ENCODE data around the gene LRP3.
"Not testable (repeated sequence)": the region's sequence is repeated elsewhere in the genome, so short reads cannot be mapped to it uniquely, and the experiment has no call there.

LRP3 gene

GRCh38 chr19:33193865-33194362, at the start of gene LRP3:
LRP3 (plus strand) TSS chr19:33194330; CDS start chr19:33194786, 456 bp downstream.
- Mint-ChIP-seq H3K4me1 (no peaks in the 10 kb centered on the region), H3K27me3 (peaks cover 33% of the 10 kb centered on the region), H3K9me3 (no peaks in the 10 kb centered on the region), H3K36me3 (ENCODE audit: low read depth) (no peaks in the 10 kb centered on the region), H3K4me3 (peak within 1 kb of the TSS; percentile 45), H3K27ac (no peak within 1 kb of the TSS)
- no peak for ATAC-seq
- no peak for DNase-seq

DNA sequence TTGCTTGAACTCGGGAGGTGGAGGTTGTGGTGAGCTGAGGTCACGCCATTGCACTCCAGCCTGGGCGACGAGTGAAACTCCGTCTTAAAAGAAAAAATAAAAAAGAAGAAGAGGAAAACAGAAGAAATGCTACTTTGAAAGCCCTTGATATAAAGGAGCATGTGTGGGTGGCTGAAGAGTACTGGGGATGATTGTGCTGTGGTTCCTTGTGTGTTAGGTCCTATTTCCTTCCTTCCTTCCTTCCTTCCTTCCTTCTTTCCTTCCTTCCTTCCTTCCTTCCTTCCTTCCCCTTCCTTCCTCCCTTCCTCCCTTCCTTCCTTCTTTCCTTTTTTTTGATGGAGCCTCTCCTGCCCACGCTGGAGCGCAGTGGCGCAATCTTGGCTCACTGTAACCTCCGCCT, 47.9 kb upstream of the LRP3 start:
- H3K9me3 Mint-ChIP-seq: no peaks in the 10 kb centered on the region
- peaks cover 3% of the 10 kb centered on the region for H3K27me3 Mint-ChIP-seq
- H3K27ac Mint-ChIP-seq: no peak overlapping the region
- H3K36me3 Mint-ChIP-seq (ENCODE audit: low read depth): no peaks in the 10 kb centered on the region
- ATAC-seq (no peak), DNase-seq (no peak)
- H3K4me3 Mint-ChIP-seq: no peak overlapping the region
- peaks cover 4% of the 10 kb centered on the region for H3K4me1 Mint-ChIP-seq

DNA sequence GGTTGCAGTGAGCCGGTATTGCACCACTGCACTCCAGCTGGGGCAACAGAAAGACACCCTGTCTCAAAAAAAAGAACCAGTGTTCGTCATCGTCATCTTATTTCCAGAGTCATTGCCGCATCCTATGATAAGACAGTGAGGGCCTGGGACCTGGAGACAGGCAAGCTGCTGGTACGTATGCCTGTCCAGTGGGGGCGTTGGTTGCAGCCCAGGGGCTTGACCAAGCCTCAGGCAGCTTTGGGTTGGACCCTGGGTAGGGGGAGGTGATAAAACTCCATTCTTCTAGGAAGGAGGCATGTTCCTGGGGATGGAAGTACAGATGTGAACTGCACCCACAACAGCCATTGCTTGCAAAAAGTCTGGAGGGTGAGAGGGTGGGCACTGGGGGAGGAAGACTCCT, 46.6 kb upstream of the LRP3 start:
- no peak overlapping the region for H3K27ac Mint-ChIP-seq
- H3K4me1 Mint-ChIP-seq: peaks cover 4% of the 10 kb centered on the region
- H3K27me3 Mint-ChIP-seq: peaks cover 3% of the 10 kb centered on the region
- DNase-seq: no peak
- no peaks in the 10 kb centered on the region for H3K36me3 Mint-ChIP-seq (ENCODE audit: low read depth)
- H3K9me3 Mint-ChIP-seq: no peaks in the 10 kb centered on the region
- no peak for ATAC-seq
- no peak overlapping the region for H3K4me3 Mint-ChIP-seq

GRCh38 chr19:33150852-33151518, 43.1 kb upstream of the LRP3 start:
- no peaks in the 10 kb centered on the region for H3K36me3 Mint-ChIP-seq (ENCODE audit: low read depth)
- H3K9me3 Mint-ChIP-seq: no peaks in the 10 kb centered on the region
- ATAC-seq (no peak), DNase-seq (no peak)
- no peak overlapping the region for H3K27ac Mint-ChIP-seq
- H3K4me1 Mint-ChIP-seq: no peaks in the 10 kb centered on the region
- no peaks in the 10 kb centered on the region for H3K27me3 Mint-ChIP-seq
- no peak overlapping the region for H3K4me3 Mint-ChIP-seq

DNA sequence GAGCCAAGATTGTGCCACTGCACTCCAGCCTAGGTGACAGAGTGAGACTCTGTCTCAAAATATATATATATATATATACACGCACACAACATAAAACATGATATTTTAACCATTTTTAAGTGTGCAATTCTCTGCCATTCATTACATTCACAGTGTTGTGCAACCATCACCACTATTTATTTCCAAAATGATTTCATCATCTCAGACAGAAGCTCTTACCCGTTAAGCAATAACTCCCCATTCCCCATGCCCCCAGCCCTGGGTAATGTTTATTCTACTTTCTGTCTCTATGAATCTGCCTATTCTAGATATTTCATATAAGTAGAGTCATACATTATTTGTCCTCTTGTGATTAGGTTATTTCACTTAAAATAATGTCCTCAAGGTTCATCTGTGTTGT, 42.0 kb upstream of the LRP3 start:
- no peak for DNase-seq
- Mint-ChIP-seq H3K4me3 (no peak overlapping the region), H3K27me3 (no peaks in the 10 kb centered on the region), H3K4me1 (no peaks in the 10 kb centered on the region), H3K9me3 (no peaks in the 10 kb centered on the region), H3K27ac (no peak overlapping the region), H3K36me3 (ENCODE audit: low read depth) (no peaks in the 10 kb centered on the region)
- no peak for ATAC-seq

DNA sequence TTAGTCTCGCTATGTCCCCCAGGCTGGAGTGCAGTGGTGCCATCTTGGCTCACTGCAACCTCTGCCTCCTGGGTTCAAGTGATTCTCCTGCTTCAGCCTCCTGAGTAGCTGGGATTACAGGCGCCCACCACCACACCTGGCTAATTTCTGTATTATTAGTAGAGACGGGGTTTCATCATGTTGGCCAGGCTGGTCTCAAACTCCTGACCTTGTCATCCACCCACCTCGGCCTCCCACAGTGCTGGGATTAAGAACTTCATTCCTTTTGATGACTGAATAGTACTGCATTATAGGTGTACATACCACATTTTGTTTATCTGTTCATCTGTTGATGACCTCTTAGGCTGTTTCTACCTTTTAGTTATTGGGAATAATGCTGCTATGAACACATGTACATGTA, 41.5 kb upstream of the LRP3 start:
- H3K36me3 Mint-ChIP-seq (ENCODE audit: low read depth); H3K27ac Mint-ChIP-seq; H3K9me3 Mint-ChIP-seq; DNase-seq; ATAC-seq; H3K4me1 Mint-ChIP-seq; H3K4me3 Mint-ChIP-seq; H3K27me3 Mint-ChIP-seq: not testable (repeated sequence)

GRCh38 chr19:33154313-33154712, 39.8 kb upstream of the LRP3 start:
- H3K27ac Mint-ChIP-seq; H3K36me3 Mint-ChIP-seq (ENCODE audit: low read depth); H3K4me1 Mint-ChIP-seq; ATAC-seq; H3K4me3 Mint-ChIP-seq; H3K9me3 Mint-ChIP-seq; DNase-seq; H3K27me3 Mint-ChIP-seq: not testable (repeated sequence)

GRCh38 chr19:33156334-33156733, 37.8 kb upstream of the LRP3 start:
- H3K27ac Mint-ChIP-seq: no peak overlapping the region
- H3K27me3 Mint-ChIP-seq: no peaks in the 10 kb centered on the region
- no peak for ATAC-seq
- H3K36me3 Mint-ChIP-seq (ENCODE audit: low read depth): no peaks in the 10 kb centered on the region
- H3K4me3 Mint-ChIP-seq: no peak overlapping the region
- H3K9me3 Mint-ChIP-seq: no peaks in the 10 kb centered on the region
- DNase-seq: no peak
- peaks cover 27% of the 10 kb centered on the region for H3K4me1 Mint-ChIP-seq

- Mint-ChIP-seq H3K27me3 (no peaks in the 10 kb centered on the region), H3K4me3 (no peak overlapping the region), H3K27ac (no peak overlapping the region), H3K9me3 (no peaks in the 10 kb centered on the region), H3K4me1 (peaks cover 32% of the 10 kb centered on the region), H3K36me3 (ENCODE audit: low read depth) (no peaks in the 10 kb centered on the region)
- DNase-seq: no peak
- ATAC-seq: no peak
Observed at GRCh38 chr19:33157906-33158305, 36.2 kb upstream of the LRP3 start.

DNA sequence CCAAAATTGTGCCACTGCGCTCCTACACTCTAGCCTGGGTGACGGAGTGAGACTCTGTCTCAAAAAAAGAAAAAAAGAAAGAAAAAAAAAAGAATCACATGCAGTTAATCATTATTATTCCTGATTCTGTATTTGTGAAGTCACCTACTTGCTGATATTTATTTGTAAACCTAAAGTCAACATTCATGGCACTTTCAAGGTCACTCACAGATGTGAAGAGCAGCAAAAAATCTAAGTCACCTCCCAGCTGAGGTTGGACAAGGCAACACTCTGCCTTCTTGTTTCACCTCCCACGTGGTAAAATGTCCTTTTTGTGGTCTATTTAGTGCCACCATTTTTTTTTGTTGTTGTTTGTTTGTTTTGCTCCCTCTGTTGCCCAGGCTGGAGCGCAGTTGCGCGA, 35.8 kb upstream of the LRP3 start:
- Mint-ChIP-seq H3K4me1 (peaks cover 32% of the 10 kb centered on the region), H3K4me3 (no peak overlapping the region), H3K9me3 (no peaks in the 10 kb centered on the region), H3K27ac (no peak overlapping the region), H3K27me3 (no peaks in the 10 kb centered on the region), H3K36me3 (ENCODE audit: low read depth) (no peaks in the 10 kb centered on the region)
- DNase-seq: no peak
- ATAC-seq: no peak

- ATAC-seq (no peak), DNase-seq (no peak)
- H3K4me3 Mint-ChIP-seq: no peak overlapping the region
- no peaks in the 10 kb centered on the region for H3K36me3 Mint-ChIP-seq (ENCODE audit: low read depth)
- no peaks in the 10 kb centered on the region for H3K9me3 Mint-ChIP-seq
- H3K27ac Mint-ChIP-seq: no peak overlapping the region
- H3K4me1 Mint-ChIP-seq: peaks cover 32% of the 10 kb centered on the region
- H3K27me3 Mint-ChIP-seq: no peaks in the 10 kb centered on the region
Observed at GRCh38 chr19:33159149-33159548, 35.0 kb upstream of the LRP3 start.

GRCh38 chr19:33159893-33160292, 34.2 kb upstream of the LRP3 start:
- ATAC-seq: no peak
- H3K4me1 Mint-ChIP-seq: peaks cover 32% of the 10 kb centered on the region
- DNase-seq: no peak
- no peaks in the 10 kb centered on the region for H3K36me3 Mint-ChIP-seq (ENCODE audit: low read depth)
- no peak overlapping the region for H3K4me3 Mint-ChIP-seq
- H3K27ac Mint-ChIP-seq: peak overlapping the region; percentile 65
- no peaks in the 10 kb centered on the region for H3K27me3 Mint-ChIP-seq
- no peaks in the 10 kb centered on the region for H3K9me3 Mint-ChIP-seq

- Mint-ChIP-seq H3K27ac (peak overlapping the region; percentile 18), H3K4me1 (peaks cover 32% of the 10 kb centered on the region), H3K36me3 (ENCODE audit: low read depth) (no peaks in the 10 kb centered on the region), H3K27me3 (no peaks in the 10 kb centered on the region), H3K9me3 (no peaks in the 10 kb centered on the region), H3K4me3 (no peak overlapping the region)
- ATAC-seq (no peak), DNase-seq (no peak)
Observed at GRCh38 chr19:33161201-33161600, 32.9 kb upstream of the LRP3 start.

DNA sequence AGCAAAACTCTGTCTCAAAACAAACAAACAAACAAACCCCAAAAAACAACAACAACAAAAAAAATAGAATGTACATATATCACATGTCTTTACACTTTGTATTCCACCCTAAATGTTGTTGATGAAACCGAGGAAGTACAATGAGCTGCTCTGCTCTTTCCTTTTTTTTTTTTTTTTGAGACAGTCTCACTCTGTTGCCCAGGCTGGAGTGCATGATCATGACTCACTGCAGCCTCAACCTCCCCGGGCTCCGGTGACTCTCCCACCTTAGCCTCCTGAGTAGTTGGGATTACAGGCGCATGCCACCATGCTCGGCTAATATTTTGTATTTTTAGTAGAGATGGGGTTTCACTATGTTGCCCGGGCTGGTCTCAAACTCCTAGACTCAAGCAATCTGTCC, 30.6 kb upstream of the LRP3 start:
- no peak for DNase-seq
- no peak for ATAC-seq
- no peak overlapping the region for H3K27ac Mint-ChIP-seq
- no peak overlapping the region for H3K4me3 Mint-ChIP-seq
- H3K9me3 Mint-ChIP-seq: peaks cover 10% of the 10 kb centered on the region
- H3K27me3 Mint-ChIP-seq: no peaks in the 10 kb centered on the region
- peaks cover 4% of the 10 kb centered on the region for H3K36me3 Mint-ChIP-seq (ENCODE audit: low read depth)
- H3K4me1 Mint-ChIP-seq: peaks cover 24% of the 10 kb centered on the region

- not testable (repeated sequence) for H3K36me3 Mint-ChIP-seq (ENCODE audit: low read depth); H3K4me1 Mint-ChIP-seq; H3K27ac Mint-ChIP-seq; H3K4me3 Mint-ChIP-seq; DNase-seq; ATAC-seq; H3K27me3 Mint-ChIP-seq
- peaks cover 13% of the 10 kb centered on the region for H3K9me3 Mint-ChIP-seq
Observed at GRCh38 chr19:33166037-33166436, 28.1 kb upstream of the LRP3 start.

- ATAC-seq: no peak
- DNase-seq: no peak
- Mint-ChIP-seq H3K4me1 (peaks cover 4% of the 10 kb centered on the region), H3K36me3 (ENCODE audit: low read depth) (peaks cover 7% of the 10 kb centered on the region), H3K27ac (no peak overlapping the region), H3K9me3 (peaks cover 13% of the 10 kb centered on the region), H3K4me3 (no peak overlapping the region), H3K27me3 (no peaks in the 10 kb centered on the region)
Observed at GRCh38 chr19:33167438-33167837, 26.7 kb upstream of the LRP3 start.
